Ascending aorta (tissue), 2 donors: Measurements from ENCODE around the gene SYK. TPM values are rescaled to one million over a fixed set of nuclear protein-coding genes. Genes with fewer than 3 reads are reported as not detected.

ENCODE experiments used
- DNase-seq, 2 donors: peaks; one replicate each; pipeline ENCODE4 v3.0.0-alpha.2; 2019; ENCODE audit warnings: low spot score in 2 of 2
- H3K27ac ChIP-seq, 2 donors: fragments of 200-600 bp; sonication (generic); one replicate each; pipeline ENCODE4 v1.5.1; 2016 to 2017; ENCODE audit warnings: mild to moderate bottlenecking in 1 of 2
- H3K27me3 ChIP-seq: fragments of 200-600 bp; sonication (generic); one replicate; pipeline ENCODE4 v1.5.1; 2017
- H3K36me3 ChIP-seq, 2 donors: fragments of 200-600 bp; sonication (generic); one replicate each; pipeline ENCODE4 v1.5.1; 2016
- H3K4me1 ChIP-seq, 2 donors: fragments of 200-600 bp; sonication (generic); one replicate each; pipeline ENCODE4 v1.5.1; 2016 to 2017; ENCODE audit warnings: mild to moderate bottlenecking in 1 of 2
- H3K4me3 ChIP-seq, 2 donors: fragments of 200-600 bp; sonication (generic); one replicate each; pipeline ENCODE4 v1.5.1; 2016 to 2017; ENCODE audit warnings: mild to moderate bottlenecking in 1 of 2
- H3K9me3 ChIP-seq, 2 donors: fragments of 200-600 bp; sonication (generic); one replicate each; pipeline ENCODE4 v1.5.1; 2016
- intact Hi-C: fragments of 100-400 bp; cut with DNase I; formaldehyde crosslinking; loops from one replicate; pipeline ENCODE4 v1.15.1; 2023
- total RNA-seq: library from RNA; depleted of rRNA; stranded (reverse); fragments of >200 nt; gene quantifications from one replicate; pipeline ENCODE4 v1.1.0, GENCODE V29; 2016
- TF ChIP-seq, protein P1 (sequence below), 3 experiments: fragments of 200-600 bp in 2 of 3; fragments of 450-650 bp in 1 of 3; sonication (generic) in 2 of 3; IDR thresholded peaks; one replicate each; pipeline ENCODE4 v1.5.1; 2016 to 2019; ENCODE audit warnings: antibody characterized with exemption in 3 of 3, mild to moderate bottlenecking in 1 of 3, moderate library complexity in 1 of 3

Gene SYK
- total RNA-seq, 1 donor from 2014 or later, result 3.2 TPM

DNA sequence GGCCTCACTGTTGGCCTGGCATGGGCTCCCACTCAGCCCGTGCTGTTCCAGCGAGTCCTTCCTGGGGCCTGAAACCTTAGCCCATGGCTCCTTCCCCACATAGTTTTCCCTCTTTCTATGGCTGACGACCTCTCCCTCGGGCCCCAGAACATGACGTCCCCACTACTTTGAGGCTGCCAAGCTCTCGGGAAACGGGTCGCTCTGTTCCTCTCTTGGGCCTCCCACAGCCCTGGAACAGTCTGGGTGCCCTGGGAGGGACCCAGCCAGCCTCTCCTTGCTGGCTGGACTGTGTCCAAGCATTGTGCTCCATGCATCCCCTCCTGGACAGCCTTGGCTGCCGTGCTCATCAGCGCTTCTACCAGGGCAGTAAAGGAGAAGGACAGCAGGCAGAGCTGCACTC, 118.3 kb downstream of the SYK start:
- intact Hi-C loops, result loop anchor here (2.0 to 5.0 kb wide), 6 partner anchors 117 to 562 kb away; partner anchors contain the start of gene AUH
- TF ChIP-seq, protein P1, sequence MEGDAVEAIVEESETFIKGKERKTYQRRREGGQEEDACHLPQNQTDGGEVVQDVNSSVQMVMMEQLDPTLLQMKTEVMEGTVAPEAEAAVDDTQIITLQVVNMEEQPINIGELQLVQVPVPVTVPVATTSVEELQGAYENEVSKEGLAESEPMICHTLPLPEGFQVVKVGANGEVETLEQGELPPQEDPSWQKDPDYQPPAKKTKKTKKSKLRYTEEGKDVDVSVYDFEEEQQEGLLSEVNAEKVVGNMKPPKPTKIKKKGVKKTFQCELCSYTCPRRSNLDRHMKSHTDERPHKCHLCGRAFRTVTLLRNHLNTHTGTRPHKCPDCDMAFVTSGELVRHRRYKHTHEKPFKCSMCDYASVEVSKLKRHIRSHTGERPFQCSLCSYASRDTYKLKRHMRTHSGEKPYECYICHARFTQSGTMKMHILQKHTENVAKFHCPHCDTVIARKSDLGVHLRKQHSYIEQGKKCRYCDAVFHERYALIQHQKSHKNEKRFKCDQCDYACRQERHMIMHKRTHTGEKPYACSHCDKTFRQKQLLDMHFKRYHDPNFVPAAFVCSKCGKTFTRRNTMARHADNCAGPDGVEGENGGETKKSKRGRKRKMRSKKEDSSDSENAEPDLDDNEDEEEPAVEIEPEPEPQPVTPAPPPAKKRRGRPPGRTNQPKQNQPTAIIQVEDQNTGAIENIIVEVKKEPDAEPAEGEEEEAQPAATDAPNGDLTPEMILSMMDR (IDR thresholded peaks at IDR 0.05), result no peak
- Histone ChIP-seq H3K4me3 (peak overlapping the region in 1 of 2 donors; percentile 26), H3K4me1 (peaks cover 6 to 24% of the 10 kb centered on the region in 2 donors), H3K9me3 (no peaks in the 10 kb centered on the region), H3K27ac (peak overlapping the region; percentile 77 to 80), H3K36me3 (no peaks in the 10 kb centered on the region), H3K27me3 (no peaks in the 10 kb centered on the region)
- DNase-seq, result peak; percentile 22 to 85

DNA sequence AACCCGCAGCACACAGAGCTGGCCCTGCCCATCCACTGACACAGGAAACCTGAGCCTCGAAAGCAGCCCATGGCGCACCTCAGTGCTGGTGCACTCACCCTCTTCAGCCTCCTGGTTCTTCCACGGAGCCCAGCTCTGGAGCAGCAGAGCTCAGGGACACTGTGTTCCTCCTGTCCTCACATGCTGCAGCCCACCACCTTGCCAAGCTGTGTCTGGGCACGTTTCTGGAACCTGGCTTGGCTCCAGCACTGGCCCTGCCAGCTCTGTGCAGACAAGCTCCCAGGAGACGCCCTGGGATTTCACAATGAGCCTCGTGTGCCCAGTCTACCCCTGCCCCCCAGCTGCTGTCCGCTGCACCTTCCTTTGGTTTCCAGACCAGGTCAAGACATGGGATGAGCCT, 119.5 kb downstream of the SYK start:
- H3K27ac ChIP-seq, result peak overlapping the region; percentile 77 to 80
- intact Hi-C loops, result loop anchor here (1.0 to 2.0 kb wide), 5 partner anchors 40 to 504 kb away; partner anchors contain the start of gene AUH
- H3K4me3 ChIP-seq, result no peak overlapping the region
- H3K27me3 ChIP-seq, result no peaks in the 10 kb centered on the region
- no peaks in the 10 kb centered on the region for H3K9me3 ChIP-seq
- peaks cover 6 to 25% of the 10 kb centered on the region in 2 donors for H3K4me1 ChIP-seq
- TF ChIP-seq, protein P1 (IDR thresholded peaks at IDR 0.05), result no peak
- DNase-seq, result peak; percentile 70 to 95
- H3K36me3 ChIP-seq, result no peaks in the 10 kb centered on the region

DNA sequence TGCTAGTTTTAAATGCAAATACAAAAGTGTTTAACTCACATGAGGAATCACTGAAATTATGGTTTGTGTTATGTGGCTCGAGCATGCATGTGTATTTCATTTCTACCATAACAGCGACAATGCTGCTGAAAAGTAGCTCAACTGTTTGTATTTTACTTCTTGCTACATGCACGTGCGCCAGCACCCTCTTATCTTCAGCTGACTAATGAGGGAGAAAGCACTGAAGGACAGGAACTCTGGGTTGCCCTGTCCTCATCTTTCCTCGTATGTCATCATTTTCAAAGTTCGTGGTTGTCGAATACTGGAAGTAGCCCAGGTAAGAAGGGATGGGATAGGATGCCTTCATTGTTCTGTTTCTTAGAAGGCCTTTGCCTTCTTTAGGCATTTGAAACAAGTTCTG, 120.3 kb downstream of the SYK start:
- no peak overlapping the region for H3K27ac ChIP-seq

DNA sequence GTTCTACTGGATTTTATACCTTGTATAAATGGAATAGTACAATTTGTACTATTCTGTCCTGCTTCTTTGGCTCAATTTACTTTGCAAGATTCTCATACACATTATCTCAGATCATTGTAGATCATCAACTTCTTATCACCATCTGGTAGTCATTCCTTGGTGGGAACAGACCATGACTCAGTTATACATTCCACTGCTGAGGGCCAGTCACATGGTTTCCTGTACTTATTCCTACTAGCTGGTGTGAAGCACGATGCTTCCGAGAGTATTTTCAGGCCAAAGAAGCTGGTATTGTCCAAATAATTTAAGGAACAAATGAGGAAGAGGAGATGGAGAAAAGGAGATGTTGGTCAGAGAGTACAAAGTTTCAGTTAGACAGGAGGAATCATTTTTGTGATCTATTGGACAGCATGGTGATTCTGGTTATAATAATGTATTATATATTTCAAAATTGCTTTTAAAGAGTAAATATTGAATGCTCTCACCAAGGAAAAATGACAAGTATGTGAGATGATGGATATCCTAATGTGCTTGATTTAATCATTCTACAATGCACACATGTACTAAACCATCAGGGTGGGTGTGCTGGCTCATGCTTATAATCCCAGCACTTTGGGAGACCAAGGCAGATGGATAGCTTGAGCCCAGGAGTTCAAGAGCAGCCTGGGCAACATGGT, 124.1 kb downstream of the SYK start:
- Histone ChIP-seq H3K27me3 (no peaks in the 10 kb centered on the region), H3K4me1 (peaks cover 6 to 10% of the 10 kb centered on the region in 2 donors), H3K4me3 (no peak overlapping the region), H3K36me3 (no peaks in the 10 kb centered on the region), H3K9me3 (no peaks in the 10 kb centered on the region), H3K27ac (peak overlapping the region; percentile 10 to 25)
- TF ChIP-seq, protein P1 (IDR thresholded peaks at IDR 0.05), result no peak
- no peak for DNase-seq
- intact Hi-C loops, result no loop called here

More for the DNA sequence above, 120.3 kb downstream of the SYK start:
- no peaks in the 10 kb centered on the region for H3K27me3 ChIP-seq
- no peak for DNase-seq
- no peaks in the 10 kb centered on the region for H3K9me3 ChIP-seq
- H3K4me3 ChIP-seq, result no peak overlapping the region
- intact Hi-C loops, result loop anchor here (1.0 to 2.0 kb wide), 6 partner anchors 39 to 503 kb away; partner anchors contain the start of gene AUH
- TF ChIP-seq, protein P1 (IDR thresholded peaks at IDR 0.05), result no peak
- H3K36me3 ChIP-seq, result no peaks in the 10 kb centered on the region
- peaks cover 6 to 25% of the 10 kb centered on the region in 2 donors for H3K4me1 ChIP-seq

DNA sequence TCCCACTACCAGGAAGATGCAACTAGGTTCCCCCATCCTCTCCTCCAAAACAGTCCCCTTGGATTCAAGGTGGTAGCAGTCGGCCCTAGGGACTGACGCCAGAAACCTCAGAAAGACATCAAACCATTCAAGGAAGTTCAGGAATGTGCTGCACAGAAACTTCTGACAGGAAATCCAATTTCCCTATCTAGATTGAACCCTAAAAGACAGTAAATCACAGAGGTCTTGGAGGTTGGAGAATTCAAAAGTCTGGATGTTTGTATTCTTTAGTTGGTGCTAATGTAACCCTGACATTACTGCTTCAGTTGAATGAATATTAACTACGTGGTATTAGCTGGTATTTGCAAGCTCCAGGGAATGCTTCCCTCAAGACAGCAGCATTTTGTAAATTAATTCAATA, 125.3 kb downstream of the SYK start:
- TF ChIP-seq, protein P1 (IDR thresholded peaks at IDR 0.05), result no peak
- no peak for DNase-seq
- intact Hi-C loops, result no loop called here
- Histone ChIP-seq H3K27me3 (no peaks in the 10 kb centered on the region), H3K4me1 (peaks cover 0 to 5% of the 10 kb centered on the region in 2 donors), H3K36me3 (no peaks in the 10 kb centered on the region), H3K4me3 (no peak overlapping the region), H3K27ac (no peak overlapping the region), H3K9me3 (no peaks in the 10 kb centered on the region)
